Measurements from ENCODE around the gene FGR. TPM values are rescaled to one million over a fixed set of nuclear protein-coding genes. Genes with fewer than 3 reads are reported as not detected.

The FGR gene
- total RNA-seq, 1 donor: 0.18 TPM

- H3K4me3 ChIP-seq (ENCODE audit: low read depth, low read length): peak overlapping the region; percentile 56
- no peak for TF ChIP-seq CTCF (IDR thresholded peaks at IDR 0.05; ENCODE audit: insufficient read depth, low read length)
- peak; percentile 80 for DNase-seq (ENCODE audit: low read depth)
Measured at GRCh38 chr1:27659497-27660299, 24.7 kb upstream of the FGR start.

GRCh38 chr1:27658951-27659496 lies 24.0 kb upstream of the FGR start:
- DNase-seq (ENCODE audit: low read depth): peak; percentile 74
- no peak overlapping the region for H3K4me3 ChIP-seq (ENCODE audit: low read depth, low read length)
- no peak for TF ChIP-seq CTCF (IDR thresholded peaks at IDR 0.05; ENCODE audit: insufficient read depth, low read length)

- DNase-seq (ENCODE audit: low read depth): peak; percentile 74
- H3K4me3 ChIP-seq (ENCODE audit: low read depth, low read length): no peak overlapping the region
- TF ChIP-seq CTCF (IDR thresholded peaks at IDR 0.05; ENCODE audit: insufficient read depth, low read length): no peak
Measured at GRCh38 chr1:27656157-27656893, 21.3 kb upstream of the FGR start.

GRCh38 chr1:27655151-27655937 lies 20.4 kb upstream of the FGR start:
- DNase-seq (ENCODE audit: low read depth): no peak
- H3K4me3 ChIP-seq (ENCODE audit: low read depth, low read length): no peak overlapping the region
- TF ChIP-seq CTCF (IDR thresholded peaks at IDR 0.05; ENCODE audit: insufficient read depth, low read length): no peak

- DNase-seq (ENCODE audit: low read depth): peak; percentile 67
- no peak overlapping the region for H3K4me3 ChIP-seq (ENCODE audit: low read depth, low read length)
- TF ChIP-seq CTCF (IDR thresholded peaks at IDR 0.05; ENCODE audit: insufficient read depth, low read length): no peak
Measured at GRCh38 chr1:27652111-27652864, 17.3 kb upstream of the FGR start.
